Spleen (tissue), 11 donors: Measurements from ENCODE around the gene SPATA6L. TPM values are rescaled to one million over a fixed set of nuclear protein-coding genes. Genes with fewer than 3 reads are reported as not detected.

ENCODE experiments used
- DNase-seq: peaks from one replicate; pipeline ENCODE4 v3.0.0-alpha.2; 2020
- H3K27ac ChIP-seq, 8 donors: fragments of 200-600 bp; sonication (generic) in 7 of 8; 1 replicate in 4 of 8; 2 replicates in 4 of 8; pipeline versions ENCODE4 v1.5.0 to v1.8.0; 2016 to 2021; ENCODE audit warnings: inconsistent platforms in 4 of 8, mild to moderate bottlenecking in 4 of 8, moderate library complexity in 1 of 8
- H3K27me3 ChIP-seq, 7 donors: fragments of 200-600 bp; sonication (generic) in 6 of 7; replicated peaks in 1 of 7; 1 replicate in 4 of 7; 2 replicates in 3 of 7; pipeline versions ENCODE4 v1.5.0 to v1.8.0; 2016 to 2021; ENCODE audit warnings: inconsistent platforms in 3 of 7, mild to moderate bottlenecking in 1 of 7
- H3K36me3 ChIP-seq, 6 donors: fragments of 200-600 bp; sonication (generic) in 5 of 6; 1 replicate in 4 of 6; 2 replicates in 2 of 6; pipeline versions ENCODE4 v1.5.0 to v1.8.0; 2016 to 2021; ENCODE audit warnings: inconsistent platforms in 2 of 6
- H3K4me1 ChIP-seq, 6 donors: fragments of 200-600 bp; sonication (generic) in 5 of 6; 1 replicate in 3 of 6; 2 replicates in 3 of 6; pipeline versions ENCODE4 v1.5.0 to v1.8.0; 2016 to 2021; ENCODE audit warnings: inconsistent platforms in 3 of 6
- H3K4me3 ChIP-seq, 8 donors: fragments of 200-600 bp; sonication (generic) in 7 of 8; 1 replicate in 4 of 8; 2 replicates in 4 of 8; pipeline versions ENCODE4 v1.5.0 to v1.8.0; 2016 to 2021; ENCODE audit warnings: inconsistent platforms in 4 of 8, mild to moderate bottlenecking in 4 of 8, moderate library complexity in 2 of 8
- H3K9me3 ChIP-seq, 8 donors: fragments of 200-600 bp; sonication (generic) in 7 of 8; 1 replicate in 4 of 8; 2 replicates in 4 of 8; pipeline versions ENCODE4 v1.5.0 to v1.8.0; 2016 to 2021; ENCODE audit warnings: inconsistent platforms in 4 of 8
- POLR2A ChIP-seq, 3 donors: fragments of 450-650 bp; IDR thresholded peaks; one replicate each; pipeline ENCODE4 v1.5.1; 2017; ENCODE audit warnings: antibody characterized with exemption in 3 of 3, mild to moderate bottlenecking in 1 of 3
- POLR2AphosphoS5 ChIP-seq, 3 donors: sonication (generic); formaldehyde crosslinking; IDR thresholded peaks; one replicate each; pipeline ENCODE4 v1.5.1; 2017; ENCODE audit warnings: antibody characterized with exemption in 3 of 3
- WGBS, 5 donors: extraction: QIAGEN DNeasy Blood & Tissue Kit in 3 of 5; methylation state at CpG; one replicate each; pipeline versions ENCODE4 v1.1.5 to v1.1.7; 2013 to 2018; 5-methylcytosine and 5-hydroxymethylcytosine counted together
- intact Hi-C: fragments of 100-400 bp; cut with DNase I; formaldehyde crosslinking; loops from one replicate; pipeline ENCODE4 v1.15.0; 2023; ENCODE audit warnings: low total_unique reads
- polyA plus RNA-seq, 3 donors: library from polyadenylated mRNA; stranded (reverse); fragments of 200-250 nt; gene quantifications; one replicate each; pipeline ENCODE4 v1.2.1, GENCODE V29; 2013
- total RNA-seq, 7 donors: library from RNA; depleted of rRNA in 3 of 7; stranded (reverse); fragments of >200 nt in 3 of 7; fragmentation: NEBNext Ultra II Directional in 4 of 7; extraction: Animal tissue kit (Norgen Biotek cat#: 25700) in 4 of 7; gene quantifications; one replicate each; pipeline versions ENCODE4 v1.1.0 to v1.2.1, GENCODE V29; 2016 to 2021
- TF ChIP-seq, protein P1 (sequence below), 11 experiments: fragments of 200-600 bp in 7 of 11; fragments of 450-650 bp in 4 of 11; sonication (generic) in 4 of 11; IDR thresholded peaks in 8 of 11; conservative IDR thresholded peaks in 3 of 11; 1 replicate in 7 of 11; 2 replicates in 4 of 11; pipeline versions ENCODE4 v1.4.0 to v1.8.0; 2016 to 2021; ENCODE audit warnings: antibody characterized with exemption in 11 of 11, inconsistent platforms in 4 of 11, mild to moderate bottlenecking in 1 of 11
- donor health status: healthy with polysubstance abuse.
- donor health status: DM: no; HTN: no; CAD: no; lungs with moderate emphysema.
- donor health status: DM: no; HTN: no; CAD: no.
- donor health status: Bipolar disorder and iron deficiency.
- donor health status: healthy.
- donor health status: DM: no; HTN: no; CAD: no.
- donor health status: DM: yes; HTN: yes; CAD: no.

The SPATA6L gene
- total and polyA plus RNA-seq, 10 donors = 0.32 to 5.7 (median 1.1) TPM

DNA sequence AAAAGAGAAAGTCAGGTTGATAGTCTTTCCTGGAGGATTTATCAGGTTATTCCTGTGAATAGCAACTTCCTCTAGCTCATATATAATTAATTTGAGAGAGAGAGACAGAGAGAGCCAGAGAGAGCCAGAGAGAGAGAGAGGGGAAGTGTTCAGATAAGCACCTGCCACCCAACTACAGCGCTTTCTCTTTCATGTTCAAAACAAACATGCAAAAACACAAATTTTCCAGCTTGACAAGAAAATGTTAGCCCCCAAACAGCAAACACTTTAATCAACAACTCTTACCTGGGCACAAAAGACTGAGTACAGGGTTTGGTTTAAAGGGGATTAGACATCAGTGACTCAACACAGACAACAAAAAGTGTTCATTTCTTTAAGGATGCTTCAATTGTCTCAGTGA is 65.9 kb downstream of the SPATA6L start:
- Histone ChIP-seq H3K27ac (no peak overlapping the region), H3K4me3 (no peak overlapping the region), H3K27me3 (no peaks in the 10 kb centered on the region), H3K9me3 (peaks cover 0 to 6% (median 0%) of the 10 kb centered on the region in 8 donors), H3K4me1 (peaks cover 0 to 11% (median 8%) of the 10 kb centered on the region in 6 donors), H3K36me3 (peaks cover 0 to 5% (median 0%) of the 10 kb centered on the region in 6 donors)
- intact Hi-C loops = no loop called here
- WGBS, 5 donors = 31 to 52% (median 40%) methylated on average over 1 of the region's 1 CpG
- no peak for DNase-seq
- TF ChIP-seq, protein P1, sequence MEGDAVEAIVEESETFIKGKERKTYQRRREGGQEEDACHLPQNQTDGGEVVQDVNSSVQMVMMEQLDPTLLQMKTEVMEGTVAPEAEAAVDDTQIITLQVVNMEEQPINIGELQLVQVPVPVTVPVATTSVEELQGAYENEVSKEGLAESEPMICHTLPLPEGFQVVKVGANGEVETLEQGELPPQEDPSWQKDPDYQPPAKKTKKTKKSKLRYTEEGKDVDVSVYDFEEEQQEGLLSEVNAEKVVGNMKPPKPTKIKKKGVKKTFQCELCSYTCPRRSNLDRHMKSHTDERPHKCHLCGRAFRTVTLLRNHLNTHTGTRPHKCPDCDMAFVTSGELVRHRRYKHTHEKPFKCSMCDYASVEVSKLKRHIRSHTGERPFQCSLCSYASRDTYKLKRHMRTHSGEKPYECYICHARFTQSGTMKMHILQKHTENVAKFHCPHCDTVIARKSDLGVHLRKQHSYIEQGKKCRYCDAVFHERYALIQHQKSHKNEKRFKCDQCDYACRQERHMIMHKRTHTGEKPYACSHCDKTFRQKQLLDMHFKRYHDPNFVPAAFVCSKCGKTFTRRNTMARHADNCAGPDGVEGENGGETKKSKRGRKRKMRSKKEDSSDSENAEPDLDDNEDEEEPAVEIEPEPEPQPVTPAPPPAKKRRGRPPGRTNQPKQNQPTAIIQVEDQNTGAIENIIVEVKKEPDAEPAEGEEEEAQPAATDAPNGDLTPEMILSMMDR (IDR thresholded peaks at IDR 0.05 in 8 of 11, conservative IDR thresholded peaks at IDR 0.05 in 3 of 11) = no peak
- TF ChIP-seq POLR2AphosphoS5 (IDR thresholded peaks at IDR 0.05) = no peak
- TF ChIP-seq POLR2A (IDR thresholded peaks at IDR 0.05) = no peak

DNA sequence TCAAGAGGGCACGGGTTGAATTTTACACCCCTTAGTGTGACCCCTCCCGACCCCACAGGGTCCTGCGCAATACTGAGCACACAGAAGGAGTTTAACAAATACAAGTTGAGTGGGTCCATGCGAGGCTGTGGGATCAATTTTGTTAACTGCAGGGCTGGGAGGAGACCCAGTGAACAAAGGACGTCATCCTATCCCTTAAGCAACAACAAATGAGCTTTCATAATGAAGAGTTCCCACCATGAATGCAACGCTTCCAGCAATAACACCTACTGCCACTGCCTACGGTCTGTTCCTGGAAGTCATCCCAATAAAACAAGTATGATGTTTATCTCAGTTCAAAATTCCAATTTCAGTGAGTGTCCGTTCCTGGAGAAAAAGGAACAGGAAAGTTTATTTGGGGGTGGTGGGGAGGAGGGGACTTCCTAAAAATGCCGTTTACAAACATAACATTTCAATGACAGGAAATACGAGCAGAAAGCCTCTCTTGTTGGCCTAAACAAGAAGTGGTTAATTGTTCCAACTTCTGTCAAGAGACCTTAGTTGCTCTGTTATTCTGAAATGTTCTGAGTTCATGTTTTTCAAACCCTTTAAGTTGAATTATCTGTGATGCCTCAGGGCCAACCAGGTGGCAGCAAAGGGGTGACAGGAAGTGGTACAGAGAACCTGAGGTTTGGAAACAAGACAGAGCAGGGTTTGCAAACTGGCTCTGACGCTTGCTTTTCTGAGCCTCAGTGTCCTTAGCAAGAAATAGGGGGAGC is 69.9 kb downstream of the SPATA6L start:
- Histone ChIP-seq H3K27ac (peak overlapping the region in 5 of 8 donors; percentile 7 to 70 (median 46)), H3K36me3 (no peaks in the 10 kb centered on the region), H3K4me1 (peaks cover 0 to 11% (median 8%) of the 10 kb centered on the region in 6 donors), H3K9me3 (peaks cover 0 to 6% (median 0%) of the 10 kb centered on the region in 8 donors), H3K4me3 (no peak overlapping the region), H3K27me3 (no peaks in the 10 kb centered on the region)
- intact Hi-C loops = no loop called here
- DNase-seq = no peak
- TF ChIP-seq POLR2AphosphoS5 (IDR thresholded peaks at IDR 0.05) (no peak), POLR2A (IDR thresholded peaks at IDR 0.05) (no peak)
- TF ChIP-seq, protein P1 (IDR thresholded peaks at IDR 0.05 in 8 of 11, conservative IDR thresholded peaks at IDR 0.05 in 3 of 11) = no peak
- 48 to 59% (median 54%) methylated on average over 11 of the region's 11 CpGs for WGBS, 5 donors

DNA sequence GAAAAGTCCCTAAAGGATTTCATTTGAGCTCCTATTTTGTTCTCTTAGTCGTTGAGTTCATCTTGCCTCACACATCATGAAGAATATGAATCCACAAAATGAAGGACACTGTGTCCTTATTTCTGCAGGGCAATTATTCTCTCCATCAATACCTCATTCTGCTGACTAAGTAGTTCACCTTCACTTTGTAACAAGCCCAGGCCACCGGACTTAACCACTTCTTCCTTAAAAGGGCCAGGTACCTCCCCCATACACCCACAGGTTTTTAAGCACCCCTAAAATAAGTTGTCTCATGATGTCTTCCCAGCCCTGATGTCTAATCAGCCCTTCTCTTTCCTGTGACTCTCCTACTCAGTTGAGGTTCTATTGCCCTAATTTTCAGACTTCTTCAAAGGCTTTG is 71.3 kb downstream of the SPATA6L start:
- Histone ChIP-seq H3K27ac (peak overlapping the region in 1 of 8 donors; percentile 60), H3K9me3 (peaks cover 0 to 6% (median 0%) of the 10 kb centered on the region in 8 donors), H3K4me3 (no peak overlapping the region), H3K4me1 (peaks cover 0 to 11% (median 8%) of the 10 kb centered on the region in 6 donors), H3K27me3 (no peaks in the 10 kb centered on the region), H3K36me3 (no peaks in the 10 kb centered on the region)
- intact Hi-C loops = no loop called here
- WGBS, 5 donors = 65 to 87% (median 78%) methylated on average over 2 of the region's 2 CpGs
- no peak for TF ChIP-seq POLR2AphosphoS5 (IDR thresholded peaks at IDR 0.05)
- TF ChIP-seq POLR2A (IDR thresholded peaks at IDR 0.05) = no peak
- no peak for DNase-seq

DNA sequence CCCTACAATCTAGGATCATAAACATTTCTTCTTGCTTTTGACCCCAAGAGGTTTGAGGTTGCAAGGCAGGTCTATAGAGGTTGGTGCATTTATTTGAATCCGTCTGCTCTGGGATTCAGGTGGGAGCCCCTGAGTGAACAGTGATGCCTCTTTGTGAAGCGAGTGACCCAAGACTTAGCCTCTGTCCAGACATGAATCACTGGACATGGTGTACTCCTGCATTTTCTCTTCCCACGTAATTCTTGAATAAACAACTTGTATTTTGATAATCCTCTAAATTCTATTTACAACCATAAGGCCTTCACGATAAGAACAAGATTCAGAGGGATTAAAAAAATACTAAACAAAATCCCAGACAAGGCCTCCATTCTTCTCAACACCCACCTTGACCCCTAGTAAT is 71.7 kb downstream of the SPATA6L start:
- H3K9me3 ChIP-seq = peaks cover 0 to 2% (median 0%) of the 10 kb centered on the region in 8 donors
- no peak for TF ChIP-seq POLR2AphosphoS5 (IDR thresholded peaks at IDR 0.05)
- TF ChIP-seq, protein P1 (IDR thresholded peaks at IDR 0.05 in 8 of 11, conservative IDR thresholded peaks at IDR 0.05 in 3 of 11) = no peak
- TF ChIP-seq POLR2A (IDR thresholded peaks at IDR 0.05) = no peak
- no peak overlapping the region for H3K4me3 ChIP-seq
- WGBS, 5 donors = 90 to 98% (median 93%) methylated on average over 4 of the region's 4 CpGs
- H3K36me3 ChIP-seq = no peaks in the 10 kb centered on the region
- H3K27ac ChIP-seq = no peak overlapping the region
- intact Hi-C loops = no loop called here
- H3K4me1 ChIP-seq = peaks cover 0 to 11% (median 8%) of the 10 kb centered on the region in 6 donors
- no peaks in the 10 kb centered on the region for H3K27me3 ChIP-seq
- DNase-seq = no peak
